GM12875 (cell line): ENCODE data around the gene PPP6R2.
"Not testable (repeated sequence)": the region's sequence is repeated elsewhere in the genome, so short reads cannot be mapped to it uniquely, and the experiment has no call there.

Source experiments
- H3K4me3 ChIP-seq: one replicate; pipeline ENCODE4 v1.5.1; 2011; ENCODE audit warnings: low read depth, low read length, control low read depth
- CTCF ChIP-seq: IDR thresholded peaks from 2 replicates; pipeline ENCODE4 v1.5.1; 2011; ENCODE audit warnings: low read depth, mild to moderate bottlenecking, control low read depth, inconsistent platforms, low read length, moderate library complexity, borderline replicate concordance; ENCODE audit not compliant: insufficient read depth

The PPP6R2 gene

GRCh38 chr22:50399751-50400331, 56.7 kb downstream of the PPP6R2 start:
- TF ChIP-seq CTCF, result peak; percentile 51; the same call in 1 of the 2 replicates
- H3K4me3 ChIP-seq, result no peak overlapping the region

GRCh38 chr22:50400406-50400805, 57.3 kb downstream of the PPP6R2 start:
- no peak overlapping the region for H3K4me3 ChIP-seq

GRCh38 chr22:50400931-50401330, 57.8 kb downstream of the PPP6R2 start:
- H3K4me3 ChIP-seq, result no peak overlapping the region
- no peak for TF ChIP-seq CTCF

More at GRCh38 chr22:50400406-50400805, 57.3 kb downstream of the PPP6R2 start:
- TF ChIP-seq CTCF, result no peak

- H3K4me3 ChIP-seq, result no peak overlapping the region
- TF ChIP-seq CTCF, result no peak
Observed at GRCh38 chr22:50401907-50402306, 58.8 kb downstream of the PPP6R2 start.

GRCh38 chr22:50403701-50404101, 60.6 kb downstream of the PPP6R2 start:
- TF ChIP-seq CTCF, result no peak
- H3K4me3 ChIP-seq, result no peak overlapping the region

- no peak overlapping the region for H3K4me3 ChIP-seq
- TF ChIP-seq CTCF, result no peak
Observed at GRCh38 chr22:50406416-50407170, 63.5 kb downstream of the PPP6R2 start.

GRCh38 chr22:50408311-50408710, 65.2 kb downstream of the PPP6R2 start:
- H3K4me3 ChIP-seq, result no peak overlapping the region
- no peak for TF ChIP-seq CTCF

- not testable (repeated sequence) for H3K4me3 ChIP-seq
Observed at GRCh38 chr22:50408954-50409353, 65.8 kb downstream of the PPP6R2 start.
